Stimulated activated CD8-positive, alpha-beta memory T cell treated with anti-CD3 and anti-CD28 coated beads, Interleukin-7, amount 100 ng/mL, for 1 hour (primary cell): ENCODE data around the gene LYPD3.
"Not testable (repeated sequence)": the region's sequence is repeated elsewhere in the genome, so short reads cannot be mapped to it uniquely, and the experiment has no call there.

Experiments used
- DNase-seq, 2 donors: peaks; one replicate each; pipeline ENCODE4 v3.0.0-alpha.2; 2020; ENCODE audit warnings: low read depth in 2 of 2

Gene LYPD3

GRCh38 chr19:43462383-43462782 lies 3.0 kb downstream of the LYPD3 start:
- DNase-seq = no peak

GRCh38 chr19:43461303-43461702 lies 4.1 kb downstream of the LYPD3 start:
- no peak for DNase-seq

- DNase-seq = no peak
Measured at GRCh38 chr19:43460362-43461016, 4.9 kb downstream of the LYPD3 start.

GRCh38 chr19:43457809-43458208 lies 7.6 kb downstream of the LYPD3 start:
- DNase-seq = no peak

- no peak for DNase-seq
Measured at GRCh38 chr19:43455321-43456113, 9.9 kb downstream of the LYPD3 start.

- no peak for DNase-seq
Measured at GRCh38 chr19:43454031-43454430, 11.4 kb downstream of the LYPD3 start.

GRCh38 chr19:43452582-43452981 lies 12.8 kb downstream of the LYPD3 start:
- no peak for DNase-seq

- no peak for DNase-seq
Measured at GRCh38 chr19:43450545-43450997, 14.8 kb downstream of the LYPD3 start.

- no peak for DNase-seq
Measured at GRCh38 chr19:43447655-43448054, 17.8 kb downstream of the LYPD3 start.

GRCh38 chr19:43446746-43447489 lies 18.5 kb downstream of the LYPD3 start:
- DNase-seq = peak; percentile 62 to 68

GRCh38 chr19:43445426-43445825 lies 20.0 kb downstream of the LYPD3 start:
- no peak for DNase-seq

- DNase-seq = no peak
Measured at GRCh38 chr19:43444531-43445287, 20.7 kb downstream of the LYPD3 start.

GRCh38 chr19:43444091-43444490 lies 21.3 kb downstream of the LYPD3 start:
- not testable (repeated sequence) for DNase-seq

- no peak for DNase-seq
Measured at GRCh38 chr19:43441716-43442115, 23.7 kb downstream of the LYPD3 start.

- DNase-seq = no peak
Measured at GRCh38 chr19:43439709-43440063, 25.7 kb downstream of the LYPD3 start.

- no peak for DNase-seq
Measured at GRCh38 chr19:43439032-43439708, 26.2 kb downstream of the LYPD3 start.

GRCh38 chr19:43438291-43439031 lies 26.9 kb downstream of the LYPD3 start:
- no peak for DNase-seq

- DNase-seq = no peak
Measured at GRCh38 chr19:43437712-43438111, 27.7 kb downstream of the LYPD3 start.

- not testable (repeated sequence) for DNase-seq
Measured at GRCh38 chr19:43437284-43437683, 28.1 kb downstream of the LYPD3 start.

- DNase-seq = no peak
Measured at GRCh38 chr19:43435775-43436174, 29.6 kb downstream of the LYPD3 start.

GRCh38 chr19:43433689-43434088 lies 31.7 kb downstream of the LYPD3 start:
- DNase-seq = no peak
